Measurements from ENCODE around the gene GARNL3. TPM values are rescaled to one million over a fixed set of nuclear protein-coding genes. Genes with fewer than 3 reads are reported as not detected.

GARNL3 gene
- total and polyA plus RNA-seq, 2 experiments from 2014 or later, result 8.7 to 21.9 TPM

DNA sequence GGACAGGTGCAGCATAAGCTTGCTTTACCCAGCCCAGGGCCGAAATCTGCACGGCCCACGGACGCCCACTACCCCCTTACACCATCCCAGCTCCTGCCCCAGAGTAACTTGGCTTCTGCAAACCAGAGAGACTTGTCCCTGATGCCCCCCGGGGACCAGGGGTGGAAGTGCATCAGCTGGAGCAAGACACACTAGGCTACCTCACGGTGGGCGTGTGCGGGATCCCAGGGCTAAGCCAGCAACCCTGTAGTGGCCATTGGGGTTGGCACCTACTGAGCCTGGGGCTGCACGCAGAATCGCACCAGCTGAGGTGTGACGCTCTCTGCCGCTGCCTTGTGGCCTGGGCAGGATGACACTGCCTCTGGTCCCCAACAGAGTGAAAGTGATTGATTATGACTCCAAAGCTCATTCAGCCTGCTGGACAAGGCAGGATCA is 153.5 kb downstream of the GARNL3 start:
- peaks cover 6% of the 10 kb centered on the region; the same call in 1 of the 2 replicates for H3K4me1 ChIP-seq (ENCODE audit: insufficient read depth)
- H3K4me3 ChIP-seq, result no peak overlapping the region
- H3F3A ChIP-seq (replicated peaks; ENCODE audit: low read depth), result 0 out of 2 replicates have a peak, but pooled peaks cover 6% of the 10 kb centered on the region
- H3K9me3 Mint-ChIP-seq, result no peaks in the 10 kb centered on the region
- no peaks in the 10 kb centered on the region for H3K9me2 ChIP-seq (ENCODE audit: insufficient read depth)
- H3K36me3 ChIP-seq (ENCODE audit: insufficient read depth), result no peaks in the 10 kb centered on the region
- H3K36me3 Mint-ChIP-seq (ENCODE audit: low read depth), result peaks cover 6% of the 10 kb centered on the region; the same call in 1 of the 3 replicates
- 0 out of 2 replicates have a peak, but pooled peaks cover 2% of the 10 kb centered on the region for H3K79me2 ChIP-seq (replicated peaks; ENCODE audit: insufficient read depth)
- DNase-seq (ENCODE audit: low spot score), result peak; percentile 92
- H3K4me1 Mint-ChIP-seq, result peaks cover 23% of the 10 kb centered on the region
- peak overlapping the region; percentile 30; the same call in 1 of the 3 replicates for H3K4me3 Mint-ChIP-seq
- no peak overlapping the region for H2AFZ ChIP-seq
- TF ChIP-seq EZH2phosphoT487 (IDR thresholded peaks at IDR 0.05; ENCODE audit: unreplicated experiment), result no peak
- TF ChIP-seq, protein P1, sequence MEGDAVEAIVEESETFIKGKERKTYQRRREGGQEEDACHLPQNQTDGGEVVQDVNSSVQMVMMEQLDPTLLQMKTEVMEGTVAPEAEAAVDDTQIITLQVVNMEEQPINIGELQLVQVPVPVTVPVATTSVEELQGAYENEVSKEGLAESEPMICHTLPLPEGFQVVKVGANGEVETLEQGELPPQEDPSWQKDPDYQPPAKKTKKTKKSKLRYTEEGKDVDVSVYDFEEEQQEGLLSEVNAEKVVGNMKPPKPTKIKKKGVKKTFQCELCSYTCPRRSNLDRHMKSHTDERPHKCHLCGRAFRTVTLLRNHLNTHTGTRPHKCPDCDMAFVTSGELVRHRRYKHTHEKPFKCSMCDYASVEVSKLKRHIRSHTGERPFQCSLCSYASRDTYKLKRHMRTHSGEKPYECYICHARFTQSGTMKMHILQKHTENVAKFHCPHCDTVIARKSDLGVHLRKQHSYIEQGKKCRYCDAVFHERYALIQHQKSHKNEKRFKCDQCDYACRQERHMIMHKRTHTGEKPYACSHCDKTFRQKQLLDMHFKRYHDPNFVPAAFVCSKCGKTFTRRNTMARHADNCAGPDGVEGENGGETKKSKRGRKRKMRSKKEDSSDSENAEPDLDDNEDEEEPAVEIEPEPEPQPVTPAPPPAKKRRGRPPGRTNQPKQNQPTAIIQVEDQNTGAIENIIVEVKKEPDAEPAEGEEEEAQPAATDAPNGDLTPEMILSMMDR (conservative IDR thresholded peaks at IDR 0.05; ENCODE audit: low read depth in 2 of 2), result peak; percentile 51 to 70
- no peak overlapping the region for H3K27ac Mint-ChIP-seq
- no peaks in the 10 kb centered on the region for H4K20me1 ChIP-seq (replicated peaks; ENCODE audit: insufficient read depth)
- no peaks in the 10 kb centered on the region for H3K27me3 ChIP-seq (ENCODE audit: insufficient read depth)
- 0 out of 2 replicates have a peak overlapping the region, but pooled peaks have one; percentile 75 for H3K4me2 ChIP-seq
- ATAC-seq, result peak; percentile 98
- H3K27ac ChIP-seq (ENCODE audit: low read depth), result no peak overlapping the region
- H3K27me3 Mint-ChIP-seq (ENCODE audit: insufficient read depth, low read depth, poor library complexity), result peaks cover 13% of the 10 kb centered on the region

GRCh38 chr9:127419348-127419747 is 154.8 kb downstream of the GARNL3 start:
- H3K4me3 ChIP-seq, result peak overlapping the region; percentile 48; the same call in 1 of the 2 replicates
- peaks cover 6% of the 10 kb centered on the region; the same call in 1 of the 2 replicates for H3K4me1 ChIP-seq (ENCODE audit: insufficient read depth)
- DNase-seq (ENCODE audit: low spot score) (no peak), ATAC-seq (no peak)
- 0 out of 2 replicates have a peak, but pooled peaks cover 6% of the 10 kb centered on the region for H3F3A ChIP-seq (replicated peaks; ENCODE audit: low read depth)
- H3K36me3 ChIP-seq (ENCODE audit: insufficient read depth), result no peaks in the 10 kb centered on the region
- peak overlapping the region; percentile 75 for H3K4me2 ChIP-seq
- no peaks in the 10 kb centered on the region for H3K9me2 ChIP-seq (ENCODE audit: insufficient read depth)
- H3K27ac ChIP-seq (ENCODE audit: low read depth), result no peak overlapping the region
- Mint-ChIP-seq H3K27me3 (ENCODE audit: insufficient read depth, low read depth, poor library complexity) (peaks cover 20% of the 10 kb centered on the region), H3K4me1 (peaks cover 24% of the 10 kb centered on the region), H3K36me3 (ENCODE audit: low read depth) (no peaks in the 10 kb centered on the region; the same call in 2 of the 3 replicates), H3K27ac (no peak overlapping the region), H3K9me3 (no peaks in the 10 kb centered on the region), H3K4me3 (peak overlapping the region; percentile 76; the same call in 2 of the 3 replicates)
- H4K20me1 ChIP-seq (replicated peaks; ENCODE audit: insufficient read depth), result no peaks in the 10 kb centered on the region
- H3K27me3 ChIP-seq (ENCODE audit: insufficient read depth), result no peaks in the 10 kb centered on the region
- peaks cover 3% of the 10 kb centered on the region; the same call in 1 of the 2 replicates for H3K79me2 ChIP-seq (replicated peaks; ENCODE audit: insufficient read depth)
- H2AFZ ChIP-seq, result no peak overlapping the region
- TF ChIP-seq ETS1 (IDR thresholded peaks at IDR 0.05) (no peak), ZNF114 (CRISPR knock-in tag; IDR thresholded peaks at IDR 0.05) (no peak), POLR2AphosphoS5 (IDR thresholded peaks at IDR 0.05; ENCODE audit: low read depth) (no peak), JUNB (IDR thresholded peaks at IDR 0.05; ENCODE audit: unreplicated experiment) (no peak), STAT1 (IDR thresholded peaks at IDR 0.05; ENCODE audit: unreplicated experiment) (no peak), ZNF462 (CRISPR knock-in tag; IDR thresholded peaks at IDR 0.05) (no peak), CREB1 (CRISPR knock-in tag; IDR thresholded peaks at IDR 0.05; ENCODE audit: low read depth) (no peak), ZNF331 (CRISPR knock-in tag; IDR thresholded peaks at IDR 0.05; ENCODE audit: low read depth) (no peak)
- TF ChIP-seq, protein P1 (conservative IDR thresholded peaks at IDR 0.05; ENCODE audit: low read depth in 2 of 2), result no peak
